ENCODE measurements around the gene GDPD5.
"Not testable (repeated sequence)": the region's sequence is repeated elsewhere in the genome, so short reads cannot be mapped to it uniquely, and the experiment has no call there.

GDPD5 gene

DNA sequence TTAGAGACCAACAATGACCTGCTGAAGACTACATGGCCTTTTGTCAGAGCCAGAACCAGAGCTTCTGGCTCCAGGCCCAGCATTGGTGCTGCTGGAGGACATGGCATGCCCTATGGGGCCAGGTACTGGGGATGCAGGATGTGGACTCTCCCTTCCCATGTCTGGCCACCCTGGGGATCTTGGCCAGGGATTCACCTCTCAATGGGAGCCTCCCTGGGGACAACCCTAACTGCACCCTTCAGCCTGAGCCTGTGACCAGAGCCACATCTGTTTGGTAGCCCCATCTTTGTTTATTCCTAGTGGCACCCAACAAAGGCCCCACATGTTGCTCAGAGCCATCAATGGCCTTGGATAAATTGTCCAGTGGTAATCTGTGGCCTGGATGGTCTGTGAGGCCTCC is 98.6 kb downstream of the GDPD5 start:
- DNase-seq, result no peak

DNA sequence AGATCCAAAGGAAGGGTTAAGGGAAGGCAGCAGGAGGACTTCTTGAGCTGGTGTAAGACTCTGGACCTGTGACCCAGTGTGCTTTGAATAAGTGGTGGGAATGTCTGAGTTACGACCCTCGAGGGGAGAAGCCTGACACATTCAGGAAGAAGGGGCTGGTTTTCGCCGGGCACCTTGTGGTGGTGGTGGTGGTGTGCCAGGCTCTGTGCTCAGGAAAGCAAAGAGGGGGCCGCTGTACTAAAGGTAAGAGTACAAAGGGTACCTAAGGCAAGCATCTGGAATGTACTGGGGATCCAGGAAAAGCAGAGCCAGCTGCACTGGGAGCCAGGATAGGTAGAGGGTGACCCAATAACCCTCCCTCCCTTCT is 99.0 kb downstream of the GDPD5 start:
- DNase-seq, result no peak

DNA sequence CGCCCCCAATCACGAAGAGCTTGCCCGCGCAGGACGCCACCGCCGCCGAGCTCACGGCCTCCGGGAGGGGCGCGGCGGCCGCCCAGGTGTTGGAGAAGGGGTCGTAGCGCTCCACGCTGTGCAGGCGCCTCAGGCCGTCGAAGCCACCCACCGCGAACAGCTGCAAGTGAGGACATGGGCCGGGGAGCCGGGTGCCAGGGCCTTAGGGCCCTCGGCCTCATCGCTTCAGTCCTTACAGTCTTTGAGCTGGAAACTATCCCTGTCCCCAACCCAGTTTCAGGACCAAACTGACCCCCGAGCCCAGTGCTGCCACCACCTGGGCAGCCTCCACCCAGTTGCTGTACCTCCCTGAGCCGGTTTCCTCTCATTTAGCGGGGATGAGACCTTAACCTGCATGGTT is 100.3 kb downstream of the GDPD5 start:
- no peak for DNase-seq

DNA sequence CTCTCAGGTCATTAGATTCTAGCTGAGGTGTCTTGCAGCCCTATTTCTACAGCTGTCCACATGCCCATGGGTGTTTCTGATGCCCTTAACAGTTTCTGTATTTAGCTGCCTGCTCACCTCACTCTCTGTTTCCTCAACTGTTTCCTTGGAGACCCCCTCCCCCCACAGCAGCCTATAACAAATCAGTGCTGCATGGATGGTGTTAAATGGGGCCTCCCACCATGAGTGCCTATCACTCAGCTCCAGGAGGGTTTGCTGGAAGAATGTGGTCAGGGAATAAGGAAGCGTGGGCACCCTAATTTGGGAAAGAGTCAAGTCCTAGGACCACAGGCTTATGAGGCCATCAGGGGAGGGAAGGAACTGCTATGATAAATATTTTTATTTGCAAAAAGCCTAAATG is 101.3 kb downstream of the GDPD5 start:
- DNase-seq, result no peak

DNA sequence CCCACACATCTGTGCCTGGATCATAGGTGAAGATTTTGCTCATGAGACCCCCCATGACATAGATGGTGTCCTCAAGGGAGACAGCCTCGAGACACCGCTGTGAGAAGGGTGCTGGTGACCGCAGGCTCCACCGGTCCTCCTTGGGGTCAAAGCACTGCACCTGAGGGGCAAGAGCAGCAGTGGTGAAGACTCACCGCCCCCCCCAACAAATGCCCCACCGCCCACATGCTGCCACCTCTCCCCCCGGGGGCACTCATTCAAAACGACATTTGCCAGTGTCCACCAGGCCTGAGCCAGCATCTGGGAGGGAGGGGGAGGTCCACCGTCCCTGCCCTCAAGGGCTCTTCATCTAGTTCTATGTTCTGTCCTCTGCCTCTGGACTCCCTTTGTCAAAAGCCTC is 102.0 kb downstream of the GDPD5 start:
- no peak for DNase-seq

DNA sequence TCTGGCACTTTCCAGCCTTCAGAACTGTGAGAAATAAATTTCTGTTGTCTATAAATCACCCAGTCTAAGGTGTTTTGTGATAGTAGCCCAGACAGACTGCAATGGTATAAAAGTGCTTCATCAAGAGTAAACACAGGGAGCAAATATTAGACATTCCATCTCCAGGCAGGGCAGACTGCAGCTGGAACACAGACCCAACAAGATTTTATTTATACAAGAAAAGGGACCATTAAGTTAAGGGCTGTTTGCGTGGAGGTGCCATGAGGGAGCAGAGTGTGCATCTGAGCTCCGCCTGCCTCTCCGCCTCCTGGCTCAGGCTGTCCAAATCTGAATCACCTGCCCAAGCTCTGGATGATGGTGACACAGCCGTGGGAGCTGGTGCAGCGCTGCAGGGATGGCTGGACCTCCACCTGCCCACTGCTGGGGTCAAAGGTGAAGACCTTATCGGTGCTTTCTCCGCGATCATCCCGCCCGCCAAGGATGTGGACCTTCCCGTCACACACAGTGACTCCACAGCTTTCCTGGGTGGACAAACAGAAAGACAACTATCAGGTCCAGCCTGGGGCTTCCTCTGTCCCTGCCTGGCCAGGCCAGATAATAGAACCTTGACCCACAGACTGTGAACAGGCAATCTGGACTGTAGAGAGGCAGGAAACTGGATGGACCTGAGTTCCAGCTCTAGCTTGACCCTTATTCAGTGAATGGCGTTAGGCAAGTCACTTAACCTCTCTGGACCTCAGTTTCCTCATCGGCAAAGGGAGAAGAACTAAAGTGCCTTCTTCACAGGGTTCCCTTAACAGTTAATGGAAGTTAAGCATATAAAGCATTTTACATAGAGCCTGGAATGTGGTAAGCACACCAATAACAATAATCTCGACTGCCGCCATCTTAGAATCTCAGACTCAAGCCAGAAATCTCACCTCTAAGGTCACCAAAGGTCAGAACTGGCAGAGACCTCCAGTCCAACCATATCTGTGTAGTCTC is 103.2 kb downstream of the GDPD5 start:
- no peak for DNase-seq

DNA sequence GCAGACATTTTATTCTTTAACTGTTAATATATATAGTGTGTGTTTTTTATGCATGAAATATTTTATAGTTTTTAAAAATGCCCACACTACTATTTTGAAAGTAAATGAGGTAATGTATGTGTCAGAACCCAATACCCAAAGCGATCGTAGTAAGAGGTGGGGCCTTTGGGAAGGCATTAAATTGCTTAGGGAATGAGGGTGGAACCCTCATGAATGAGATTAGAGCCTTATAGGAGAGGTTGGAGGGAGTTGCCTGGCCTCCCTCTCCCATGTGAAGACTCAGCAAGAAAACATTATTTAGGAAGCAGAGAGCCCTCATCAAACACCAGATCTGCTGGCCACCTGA is 103.9 kb downstream of the GDPD5 start:
- no peak for DNase-seq

DNA sequence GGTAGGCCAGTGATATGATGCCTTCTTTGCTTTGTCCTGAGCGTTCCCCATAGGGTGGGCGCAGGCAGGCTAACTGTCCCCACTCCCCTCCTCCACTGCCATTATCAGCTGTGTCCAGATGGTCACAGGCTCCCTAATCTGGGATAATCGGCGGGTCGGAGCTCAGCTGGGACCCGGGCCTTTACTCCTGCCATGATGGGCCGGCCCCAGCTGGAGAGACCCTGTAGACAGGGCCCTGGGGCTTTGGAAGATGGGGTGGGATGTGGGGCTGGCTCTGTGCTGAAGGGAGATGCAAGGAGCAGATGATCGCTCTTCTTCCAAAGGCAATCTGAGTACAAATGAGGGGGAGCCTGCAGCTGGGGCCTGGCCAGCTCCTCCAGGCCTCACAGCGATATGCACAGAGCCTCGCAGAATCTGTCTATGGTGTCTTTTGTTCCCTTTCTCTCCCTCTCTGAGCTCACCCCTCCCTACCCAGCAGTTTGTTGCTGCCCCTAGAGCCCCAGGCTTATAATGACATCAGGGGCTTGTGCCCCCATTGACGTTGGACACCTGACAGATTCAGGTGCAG is 104.6 kb downstream of the GDPD5 start:
- DNase-seq, result no peak

DNA sequence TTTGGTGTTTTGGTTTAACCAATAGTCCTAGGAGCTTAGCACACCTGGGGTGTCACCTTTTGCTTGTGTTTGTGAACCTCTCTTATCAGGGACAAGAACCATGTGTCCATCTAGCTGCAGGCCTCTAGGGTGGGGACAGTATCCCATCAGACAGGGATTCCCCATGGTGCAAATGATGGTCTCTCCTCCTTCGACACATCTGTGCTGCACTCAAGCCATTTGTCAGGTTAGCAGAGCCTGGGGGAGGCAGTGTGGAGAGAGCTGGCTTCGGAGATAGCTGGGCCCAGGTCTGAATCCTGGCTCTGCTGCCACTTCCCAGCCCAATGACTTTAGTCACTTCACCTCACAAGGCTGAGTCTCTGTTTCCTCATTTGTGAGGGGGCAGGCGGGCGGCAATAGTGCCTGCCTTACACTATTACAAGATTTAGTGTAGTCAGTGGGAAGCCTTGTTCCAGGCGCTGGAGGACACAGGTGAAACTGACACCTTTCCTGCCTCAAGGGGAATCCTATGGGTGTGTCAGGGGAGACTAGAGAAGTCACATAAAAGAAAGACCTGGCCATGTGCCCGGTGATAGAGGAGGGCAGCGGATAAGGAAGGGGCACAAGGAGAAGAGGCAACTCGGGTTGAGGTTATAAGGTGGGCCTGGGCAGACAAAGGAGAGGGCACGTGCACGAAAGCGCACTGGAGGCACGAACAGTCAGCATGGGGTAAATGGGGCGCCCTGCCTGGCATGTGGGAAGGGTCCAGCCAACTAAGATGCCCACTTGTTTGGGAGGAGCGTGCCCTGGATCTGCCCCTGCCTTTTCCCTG is 105.3 kb downstream of the GDPD5 start:
- DNase-seq, result no peak

DNA sequence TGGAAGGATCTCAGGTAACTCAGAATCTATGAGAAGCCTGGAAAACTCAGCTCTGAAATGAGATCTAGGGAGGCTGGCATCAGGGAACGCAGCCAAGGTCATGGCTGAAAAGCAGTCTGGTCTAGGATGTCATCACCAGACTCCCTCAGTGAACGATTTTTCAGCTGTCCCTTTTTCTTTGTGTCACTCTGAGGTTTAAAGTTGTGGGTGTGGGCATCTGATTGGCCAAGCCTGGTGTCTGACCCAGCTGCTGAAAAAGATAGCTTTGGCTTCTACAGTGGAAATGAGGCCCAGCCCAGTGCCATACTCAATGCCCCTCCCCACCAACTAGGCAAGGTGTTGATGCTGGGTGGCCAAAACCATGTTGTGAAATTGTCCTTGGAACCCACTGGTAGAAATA is 111.9 kb downstream of the GDPD5 start:
- DNase-seq, result no peak

DNA sequence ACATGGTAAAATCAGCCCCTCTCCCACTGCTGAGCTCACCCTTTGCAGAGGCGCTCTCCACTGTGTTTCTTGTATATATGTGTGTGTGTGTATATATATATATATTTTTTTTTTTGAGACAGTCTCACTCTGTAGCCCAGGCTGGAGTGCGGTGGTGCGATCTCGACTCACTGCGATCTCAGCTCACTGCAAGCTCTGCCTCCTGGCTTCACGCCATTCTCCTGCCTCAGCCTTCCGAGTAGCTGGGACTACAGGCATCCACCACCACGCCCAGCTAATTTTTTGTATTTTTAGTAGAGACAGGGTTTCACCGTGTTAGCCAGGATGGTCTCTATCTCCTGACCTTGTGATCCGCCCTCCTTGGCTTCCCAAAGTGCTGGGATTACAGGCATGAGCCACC is 112.6 kb downstream of the GDPD5 start:
- not testable (repeated sequence) for DNase-seq

DNA sequence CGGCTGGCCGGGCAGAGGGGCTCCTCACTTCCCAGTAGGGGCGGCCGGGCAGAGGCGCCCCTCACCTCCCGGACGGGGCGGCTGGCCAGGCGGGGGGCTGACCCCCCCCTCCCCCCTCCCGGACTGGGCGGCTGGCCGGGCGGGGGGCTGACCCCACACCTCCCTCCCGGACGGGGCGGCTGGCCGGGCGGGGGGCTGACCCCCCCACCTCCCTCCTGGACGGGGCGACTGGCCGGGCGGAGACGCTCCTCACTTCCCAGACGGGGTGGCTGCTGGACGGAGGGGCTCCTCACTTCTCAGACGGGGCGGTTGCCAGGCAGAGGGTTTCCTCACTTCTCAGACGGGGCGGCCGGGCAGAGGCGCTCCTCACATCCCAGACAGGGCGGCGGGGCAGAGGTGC is 115.8 kb downstream of the GDPD5 start:
- not testable (repeated sequence) for DNase-seq

DNA sequence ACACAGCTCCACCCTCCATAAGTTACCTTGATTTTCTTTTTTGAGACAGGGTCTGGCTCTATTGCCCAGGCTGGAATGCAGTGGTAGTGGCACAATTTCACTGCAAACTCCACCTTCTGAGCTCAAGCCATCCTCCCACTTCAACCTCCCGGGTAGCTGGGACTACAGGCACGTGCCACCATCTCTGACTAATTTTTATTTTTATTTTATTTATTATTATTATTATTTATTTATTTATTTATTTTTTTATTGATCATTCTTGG is 116.9 kb downstream of the GDPD5 start:
- DNase-seq, result no peak

DNA sequence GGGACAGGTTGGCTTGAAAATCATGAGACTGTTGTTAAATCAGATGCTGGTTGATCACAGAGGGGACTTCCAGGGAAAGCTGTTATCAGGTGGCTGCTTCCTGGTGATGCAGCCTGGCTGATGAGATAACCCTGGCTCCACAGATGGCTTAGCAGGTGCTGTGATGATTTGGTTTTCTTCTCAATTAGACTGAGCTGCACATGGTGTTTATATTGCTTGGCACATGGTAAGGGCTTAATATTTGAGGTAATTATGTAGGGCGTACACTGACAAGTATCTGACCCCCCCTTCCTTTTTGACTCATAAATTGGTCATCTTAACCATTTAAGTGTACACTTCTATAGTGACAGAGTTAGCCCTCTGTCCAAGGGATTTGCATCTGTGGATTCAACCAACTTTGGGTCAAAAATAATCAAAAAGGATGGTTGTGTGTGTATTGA is 119.4 kb downstream of the GDPD5 start:
- no peak for DNase-seq

DNA sequence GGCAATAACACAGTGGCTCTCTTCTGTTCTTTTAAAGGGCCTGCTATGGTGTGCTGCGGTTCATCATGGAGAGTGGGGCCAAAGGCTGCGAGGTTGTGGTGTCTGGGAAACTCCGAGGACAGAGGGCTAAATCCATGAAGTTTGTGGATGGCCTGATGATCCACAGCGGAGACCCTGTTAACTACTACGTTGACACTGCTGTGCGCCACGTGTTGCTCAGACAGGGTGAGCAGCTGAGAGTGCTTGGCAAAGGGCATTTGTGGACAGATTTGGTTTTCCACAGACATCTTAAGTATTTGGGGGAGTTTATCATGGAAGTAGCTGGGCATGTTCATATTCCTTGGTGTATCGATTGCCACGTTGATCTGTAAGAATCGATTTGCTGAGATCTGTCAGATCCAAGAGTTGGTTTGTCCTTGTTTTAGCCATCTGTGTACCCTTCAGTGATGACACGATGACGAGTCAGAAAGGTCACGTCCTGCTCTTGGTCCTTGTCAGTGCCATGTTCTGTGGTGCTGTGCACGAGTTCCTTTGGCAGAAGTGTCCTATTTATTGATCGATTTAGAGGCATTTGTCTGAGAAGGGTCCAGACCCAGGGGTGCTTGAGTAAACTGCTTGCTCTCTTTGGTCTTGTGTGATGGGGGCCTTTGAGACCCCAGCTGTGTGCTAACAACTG is 121.6 kb downstream of the GDPD5 start:
- no peak for DNase-seq

DNA sequence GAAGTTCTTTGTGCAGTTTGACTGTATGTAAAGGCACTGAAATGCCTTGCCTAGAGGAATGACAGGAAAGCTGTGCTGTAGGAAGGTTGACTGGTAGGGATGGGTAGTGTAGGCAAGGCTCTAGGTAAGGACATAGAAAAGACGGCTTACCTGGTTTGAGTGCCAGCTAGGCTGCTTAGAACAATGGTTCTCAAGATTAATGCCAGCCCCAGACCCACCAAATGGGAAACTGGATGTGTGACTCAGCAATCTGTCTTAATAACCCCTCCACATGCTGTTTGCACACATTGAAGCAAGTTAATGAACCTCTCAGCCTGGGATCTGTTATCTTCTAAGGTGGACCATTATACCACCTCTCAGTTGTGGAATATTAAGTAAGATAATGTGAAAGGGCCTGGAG is 122.7 kb downstream of the GDPD5 start:
- DNase-seq, result no peak

DNA sequence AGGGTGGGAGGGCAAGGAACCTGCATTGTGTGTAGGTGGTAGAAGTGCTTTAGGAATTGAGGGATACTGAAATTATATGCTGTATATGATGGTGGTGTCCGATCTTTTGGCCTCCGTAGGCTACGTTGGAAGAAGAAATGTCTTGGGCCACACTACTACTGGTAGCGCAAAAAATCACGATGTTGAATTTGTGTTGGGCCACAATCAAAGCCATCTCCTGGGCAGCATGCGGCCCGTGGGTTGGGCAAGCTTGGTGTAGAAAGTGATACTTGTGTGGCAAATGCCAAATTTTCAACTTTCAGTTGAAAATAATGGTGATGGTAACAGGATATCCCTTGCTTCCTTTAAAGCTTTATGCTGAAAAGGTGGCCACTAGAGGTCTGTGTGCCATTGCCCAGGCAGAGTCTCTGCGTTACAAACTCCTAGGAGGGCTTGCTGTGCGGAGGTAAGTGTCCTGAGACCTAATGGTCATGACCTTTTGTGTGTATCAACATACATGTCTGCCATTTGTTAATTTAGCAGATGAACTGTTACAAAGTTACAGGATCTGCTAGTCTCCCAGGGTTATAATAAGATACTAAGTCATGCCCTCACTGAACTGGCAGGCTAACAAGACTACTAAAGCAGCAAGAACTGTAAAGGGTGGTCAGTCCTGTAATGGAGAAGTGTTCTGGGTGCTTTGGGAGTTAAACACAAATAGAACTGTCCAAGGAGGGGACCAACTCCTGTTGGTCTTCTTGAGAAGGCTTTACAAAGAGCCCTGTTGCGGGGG is 123.6 kb downstream of the GDPD5 start:
- DNase-seq, result no peak

DNA sequence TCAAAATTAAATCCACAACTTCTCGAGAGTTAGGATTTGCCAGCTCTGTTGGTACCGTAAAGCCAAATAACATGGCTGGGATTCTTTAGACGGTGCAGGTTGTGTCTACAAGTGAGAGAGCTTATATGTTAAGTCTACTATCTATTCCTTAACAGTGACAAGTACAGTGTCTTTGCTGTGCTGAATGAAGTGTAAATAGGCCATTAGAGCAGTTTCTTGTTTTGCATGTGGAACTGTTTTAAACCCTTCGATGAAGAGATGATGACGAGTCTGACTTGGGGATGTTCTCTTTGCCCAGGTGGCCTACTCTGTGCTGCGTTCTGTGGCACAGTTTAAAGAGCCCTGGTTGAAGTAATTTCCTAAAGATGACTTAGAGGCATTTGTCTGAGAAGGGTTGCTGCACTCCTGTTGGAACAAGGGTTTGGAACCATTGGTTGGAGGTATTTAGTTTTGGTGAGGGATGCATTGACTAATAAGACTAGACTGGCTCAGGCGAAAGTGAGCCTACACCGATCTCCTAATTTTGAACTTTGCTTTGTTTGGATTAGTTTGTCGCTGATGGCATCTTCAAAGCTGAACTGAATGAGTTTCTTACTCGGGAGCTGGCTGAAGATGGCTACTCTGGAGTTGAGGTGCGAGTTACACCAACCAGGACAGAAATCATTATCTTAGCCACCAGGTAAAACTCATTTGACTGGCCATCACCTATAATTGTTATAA is 125.4 kb downstream of the GDPD5 start:
- peak in 2 of 3 donors; percentile 23 to 24 for DNase-seq

DNA sequence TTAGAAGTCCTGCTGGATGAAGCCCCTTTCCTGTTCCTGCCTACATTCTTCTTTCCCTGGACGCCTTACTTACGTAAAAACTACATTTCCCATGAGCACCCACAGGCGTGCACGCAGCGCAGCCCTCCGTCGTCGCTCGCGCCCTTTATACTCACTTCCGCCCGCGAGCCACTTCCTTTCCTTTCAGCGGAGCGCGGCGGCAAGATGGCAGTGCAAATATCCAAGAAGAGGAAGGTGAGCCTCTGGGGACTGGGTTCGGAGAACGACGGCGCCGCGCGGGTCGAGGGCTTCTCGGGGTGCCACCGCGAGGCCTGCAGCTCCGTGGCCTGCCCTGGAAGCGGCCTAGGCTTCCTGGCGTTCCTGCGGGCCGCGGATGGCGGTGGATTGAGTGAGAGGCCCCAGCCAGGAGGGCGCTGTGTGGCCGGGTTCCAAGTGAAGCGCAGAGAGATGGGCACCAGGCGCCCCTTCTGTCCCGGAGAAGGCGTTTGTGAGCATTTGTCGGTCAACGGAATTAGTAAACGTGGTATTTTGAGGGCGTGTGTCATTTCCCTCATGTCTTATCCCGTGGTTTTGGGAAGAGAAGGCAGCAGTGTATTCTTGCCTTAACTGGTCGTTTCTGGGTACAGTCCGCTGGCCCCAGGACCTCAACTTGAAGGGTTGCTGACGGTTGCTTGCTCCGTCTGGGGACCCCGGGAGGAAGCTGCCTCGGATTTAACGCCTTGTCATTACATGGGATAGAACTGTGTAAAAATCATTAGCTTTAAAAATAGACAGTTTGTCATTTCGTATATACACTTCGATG is 126.2 kb downstream of the GDPD5 start, which contains the start of gene RPS3:
Gene RPS3, plus strand, starts transcription at position 175 of the 802 bp plus-strand sequence. Its CDS starts 30 bp downstream, at position 205.
- peak; percentile 95 to 96 (median 96) for DNase-seq

DNA sequence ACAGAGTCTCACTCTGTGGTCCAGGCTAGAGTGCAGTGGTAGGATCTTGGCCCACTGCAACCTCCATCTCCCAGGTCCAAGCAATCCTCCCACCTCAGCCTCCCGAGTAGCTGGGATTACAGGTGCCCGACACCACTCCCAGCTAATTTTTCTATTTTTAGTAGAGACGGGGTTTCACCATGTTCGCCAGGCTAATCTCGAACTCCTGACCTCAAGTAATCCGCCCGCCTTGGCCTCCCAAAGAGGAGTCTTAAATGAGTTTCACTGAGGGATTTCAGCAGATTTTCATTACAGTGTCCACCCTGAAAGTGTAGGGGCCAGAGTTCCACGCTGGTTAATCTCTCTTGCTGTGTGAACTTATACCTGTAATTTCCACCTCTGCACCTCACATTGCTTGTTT is 126.8 kb downstream of the GDPD5 start:
- no peak for DNase-seq

All from suppressor macrophage treated with lipopolysaccharide for 1 hour (primary cell).